H7 (cell line): ENCODE results near the gene IFNL2. TPM values are rescaled to one million over a fixed set of nuclear protein-coding genes. Genes with fewer than 3 reads are reported as not detected.
"Not testable (repeated sequence)": the region's sequence is repeated elsewhere in the genome, so short reads cannot be mapped to it uniquely, and the experiment has no call there.

Experiments
- DNase-seq: peaks from one replicate; pipeline ENCODE4 v3.0.0; 2012
- H3K27me3 ChIP-seq: 2 replicates; pipeline ENCODE4 v1.6.0; 2011; ENCODE audit warnings: mild to moderate bottlenecking, low read length; ENCODE audit not compliant: control insufficient read depth, insufficient read depth
- H3K36me3 ChIP-seq: replicated peaks from 2 replicates; pipeline ENCODE4 v1.5.1; 2011; ENCODE audit warnings: low read length; ENCODE audit not compliant: control insufficient read depth, insufficient read depth
- H3K4me3 ChIP-seq: 2 replicates; pipeline ENCODE4 v1.5.1; 2011; ENCODE audit warnings: low read depth, mild to moderate bottlenecking, control low read depth, low read length, moderate library complexity; ENCODE audit not compliant: insufficient read depth
- total RNA-seq: library from RNA; depleted of rRNA; stranded (reverse); fragments of >200 nt; shearing (Covaris generic); gene quantifications from 2 replicates; pipeline ENCODE4 v1.2.3, GENCODE V29; 2014; rRNA removed

The IFNL2 gene
- total RNA-seq, 1 experiment from 2014 or later, result not detected

DNA sequence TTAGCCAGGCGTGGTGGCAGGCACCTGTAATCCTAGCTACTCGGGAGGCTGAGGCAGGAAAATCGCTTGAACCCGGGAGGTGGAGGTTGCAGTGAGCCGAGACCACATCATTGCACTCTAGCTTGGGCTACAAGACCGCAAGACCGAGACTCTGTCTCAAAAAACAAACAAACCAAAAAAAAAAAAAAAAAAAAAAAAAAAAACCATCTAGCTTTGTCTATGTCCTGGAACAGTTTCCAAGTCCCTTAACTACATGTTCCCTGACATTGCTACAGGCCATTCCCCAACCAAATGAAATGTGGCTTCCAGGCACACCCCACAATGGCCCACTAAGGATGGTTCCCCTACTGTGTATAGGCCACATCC lies 41.1 kb downstream of the IFNL2 start:
- not testable (repeated sequence) for H3K36me3 ChIP-seq, DNase-seq, H3K4me3 ChIP-seq
- H3K27me3 ChIP-seq, result peaks cover 35% of the 10 kb centered on the region

DNA sequence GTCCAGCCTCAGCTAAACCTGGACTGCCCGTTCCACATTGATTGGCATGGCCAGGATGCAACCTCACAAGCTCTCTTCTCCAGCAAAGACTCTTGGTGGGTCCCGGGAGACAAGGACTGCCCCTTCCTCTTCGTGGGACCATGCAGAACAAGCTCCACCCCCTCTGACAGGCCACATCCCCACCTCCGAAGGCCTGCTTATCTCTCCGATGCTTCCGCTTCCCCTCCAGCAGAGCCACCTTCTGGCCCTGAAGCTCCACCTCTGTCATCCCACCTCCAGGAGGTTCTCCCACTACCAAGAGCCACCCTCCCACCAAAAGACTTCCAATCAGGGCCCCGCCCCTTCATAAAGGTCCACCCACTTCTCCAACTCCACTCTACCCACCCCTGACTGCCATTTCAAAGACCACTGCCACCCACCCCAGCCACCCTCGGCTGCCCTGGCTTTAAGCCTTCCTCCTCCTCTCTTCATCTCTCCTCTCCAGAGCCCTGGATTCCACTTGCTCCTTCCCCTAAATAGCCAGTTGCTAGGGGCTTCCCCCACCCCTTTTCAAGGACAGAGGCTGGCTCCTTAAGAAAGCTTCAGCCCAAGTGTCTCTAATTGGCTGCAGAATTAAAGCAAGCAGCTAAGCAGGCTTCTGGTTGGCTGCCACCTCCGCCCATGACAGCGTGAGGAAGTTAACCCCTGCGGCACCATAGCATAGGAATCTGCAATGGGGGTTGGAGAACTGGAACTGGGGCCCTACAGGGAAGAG lies 42.5 kb downstream of the IFNL2 start:
- DNase-seq, result peak; percentile 89
- Histone ChIP-seq H3K4me3 (no peak overlapping the region), H3K27me3 (peaks cover 25% of the 10 kb centered on the region), H3K36me3 (no peaks in the 10 kb centered on the region; the same call in 1 of the 2 replicates)

DNA sequence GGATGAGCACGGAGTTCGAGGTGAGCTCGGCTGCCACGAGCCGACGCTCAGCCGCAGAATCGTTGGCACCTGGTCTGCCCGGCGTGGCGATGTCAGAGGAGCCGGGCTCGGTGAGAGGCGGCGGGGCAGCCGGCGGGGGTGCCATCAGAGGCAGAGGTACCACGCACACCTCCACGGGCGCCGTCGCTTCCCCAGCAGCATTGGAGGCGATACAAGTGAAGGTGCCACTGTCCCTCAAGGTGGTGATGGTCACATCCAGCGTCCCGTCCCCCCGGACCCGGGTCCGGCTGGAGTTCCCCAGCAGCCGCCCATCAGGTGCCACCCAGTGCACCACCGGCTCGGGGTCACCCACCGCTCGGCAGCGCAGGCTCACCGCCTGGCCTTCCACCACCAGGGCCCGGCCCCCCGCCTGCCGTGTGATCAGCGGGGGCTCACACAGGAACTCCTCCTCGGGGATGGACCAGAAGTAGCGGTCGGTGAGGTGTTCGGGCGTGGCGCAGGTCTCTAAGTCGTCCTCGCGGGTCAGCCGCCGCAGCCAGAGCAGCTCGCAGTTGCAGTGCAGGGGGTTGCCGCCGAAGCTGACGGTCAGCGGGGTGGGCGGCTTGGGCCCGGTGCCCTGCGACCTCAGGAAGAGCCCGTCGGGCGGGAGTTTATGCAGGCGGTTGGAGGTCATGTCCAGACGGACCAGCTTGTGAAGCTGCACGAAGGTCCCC lies 46.0 kb downstream of the IFNL2 start:
- DNase-seq, result no peak
- no peak overlapping the region for H3K4me3 ChIP-seq

DNA sequence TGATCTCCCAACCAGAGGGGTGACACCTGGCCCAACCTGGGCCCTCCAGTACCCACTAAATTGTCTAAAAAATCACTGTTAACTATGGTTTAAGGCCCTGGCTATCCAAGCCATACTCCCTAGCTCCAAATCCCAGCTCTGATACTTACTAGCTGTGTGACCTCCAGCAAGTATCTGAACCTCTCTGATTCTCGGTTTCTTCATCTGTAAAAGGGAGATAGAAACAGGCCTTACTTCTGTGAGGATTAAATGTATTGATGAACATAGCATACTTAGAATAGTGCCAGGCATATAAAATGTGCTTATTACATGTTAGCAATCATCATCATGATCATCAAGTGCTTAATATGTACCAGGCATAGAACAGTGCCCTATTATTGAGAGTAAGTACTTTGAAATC lies 47.7 kb downstream of the IFNL2 start:
- H3K27me3 ChIP-seq, result peaks cover 14% of the 10 kb centered on the region
- H3K4me3 ChIP-seq, result no peak overlapping the region
- DNase-seq, result no peak
- H3K36me3 ChIP-seq, result no peaks in the 10 kb centered on the region; the same call in 1 of the 2 replicates

More for the DNA sequence above, 46.0 kb downstream of the IFNL2 start:
- Histone ChIP-seq H3K36me3 (no peaks in the 10 kb centered on the region; the same call in 1 of the 2 replicates), H3K27me3 (peaks cover 2% of the 10 kb centered on the region; the same call in 1 of the 2 replicates)

DNA sequence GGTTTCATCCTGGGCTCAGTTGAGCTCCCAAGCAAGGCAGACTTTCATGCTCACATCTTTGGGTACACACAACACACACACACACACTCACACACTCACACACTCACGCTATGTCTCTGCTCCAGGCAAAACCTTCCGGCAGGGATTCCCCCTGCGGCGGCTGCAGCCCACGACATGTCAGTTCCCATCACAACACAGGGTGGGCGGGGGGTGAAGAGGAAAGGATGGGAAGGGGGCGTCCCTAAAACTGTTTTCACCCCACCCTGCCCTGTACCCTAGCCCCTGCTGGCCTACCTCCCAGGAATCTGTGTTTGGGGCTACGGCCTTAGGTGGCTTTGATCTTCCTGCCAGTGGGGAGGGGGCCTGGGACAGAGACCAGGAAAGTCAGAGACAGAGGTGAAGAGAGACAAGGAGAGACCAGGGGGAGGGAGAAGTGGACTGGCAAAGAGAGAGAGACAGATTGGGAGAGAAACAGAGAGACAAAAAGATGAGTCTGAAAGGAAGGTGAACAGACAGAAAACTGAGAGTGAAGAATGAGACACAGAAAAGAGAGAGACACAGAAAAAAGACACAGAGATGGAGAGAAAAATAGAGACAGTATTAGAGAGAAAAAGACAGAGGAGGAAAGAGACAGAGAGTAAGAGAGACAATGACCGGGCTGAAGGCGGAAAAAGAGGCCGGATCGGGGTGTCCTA lies 48.6 kb downstream of the IFNL2 start:
- Histone ChIP-seq H3K4me3 (no peak overlapping the region), H3K36me3 (no peaks in the 10 kb centered on the region; the same call in 1 of the 2 replicates), H3K27me3 (peaks cover 21% of the 10 kb centered on the region)
- no peak for DNase-seq

DNA sequence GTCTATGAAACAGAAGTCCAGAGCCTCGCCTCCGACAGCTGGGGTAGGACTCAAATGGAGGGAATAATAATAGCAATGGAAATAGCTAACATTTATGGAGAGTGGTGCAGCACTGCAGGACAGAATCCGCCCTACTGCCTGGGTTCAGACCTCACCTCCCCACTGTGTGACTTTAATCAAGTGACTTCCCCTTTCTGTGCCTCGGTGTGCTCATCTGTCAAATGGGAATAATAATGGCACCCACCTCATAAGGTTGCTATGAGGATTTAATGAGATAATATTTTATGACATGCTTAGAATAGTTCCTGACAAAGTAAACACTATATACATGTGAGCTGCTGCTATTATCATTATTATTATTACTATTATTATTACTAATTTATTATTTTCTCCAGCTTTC lies 49.3 kb downstream of the IFNL2 start:
- no peak for DNase-seq

DNA sequence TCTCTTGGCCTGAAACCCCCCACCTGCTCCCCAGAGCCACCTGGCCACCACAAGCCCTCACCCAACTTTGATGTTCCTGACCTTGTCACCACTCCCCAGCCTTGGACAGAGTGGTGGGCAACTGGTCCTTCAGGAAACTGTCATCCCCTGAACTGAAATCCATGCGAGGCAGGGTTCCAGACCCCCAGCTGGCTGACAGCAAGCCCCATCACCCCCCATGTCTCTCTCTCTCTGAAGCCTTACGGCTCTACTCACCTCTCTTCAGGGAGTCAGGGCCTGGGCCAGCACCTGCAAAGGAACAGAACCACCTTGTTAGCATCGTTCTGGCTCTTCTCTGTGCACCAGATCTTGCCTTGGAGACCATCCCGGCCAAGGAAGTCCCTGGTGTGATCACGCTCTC lies 49.9 kb downstream of the IFNL2 start:
- DNase-seq, result no peak
- H3K27me3 ChIP-seq, result peaks cover 21% of the 10 kb centered on the region
- H3K36me3 ChIP-seq, result no peaks in the 10 kb centered on the region
- H3K4me3 ChIP-seq, result no peak overlapping the region

More for the DNA sequence above, 49.3 kb downstream of the IFNL2 start:
- H3K27me3 ChIP-seq, result peaks cover 21% of the 10 kb centered on the region
- H3K4me3 ChIP-seq, result no peak overlapping the region
- H3K36me3 ChIP-seq, result no peaks in the 10 kb centered on the region

DNA sequence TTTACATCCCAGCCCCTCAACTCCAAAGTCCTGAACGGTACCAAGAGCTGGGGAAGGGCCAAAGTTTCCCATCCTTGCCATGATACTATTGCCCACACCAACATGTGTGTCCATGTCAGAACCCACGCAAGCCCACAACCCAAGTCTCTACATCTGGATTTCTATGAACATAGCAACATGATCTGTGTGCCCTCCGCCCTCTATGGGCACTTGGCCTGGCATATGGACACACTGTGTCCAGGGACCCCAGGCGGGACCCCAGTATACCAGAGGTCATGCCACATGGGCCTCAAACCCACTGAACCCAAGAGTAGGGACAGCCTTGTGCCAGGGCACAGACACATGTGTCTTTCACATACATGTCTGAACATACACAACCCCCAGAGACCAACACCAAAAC lies 50.5 kb downstream of the IFNL2 start:
- Histone ChIP-seq H3K4me3 (no peak overlapping the region), H3K27me3 (peaks cover 22% of the 10 kb centered on the region), H3K36me3 (no peaks in the 10 kb centered on the region)
- DNase-seq, result no peak

DNA sequence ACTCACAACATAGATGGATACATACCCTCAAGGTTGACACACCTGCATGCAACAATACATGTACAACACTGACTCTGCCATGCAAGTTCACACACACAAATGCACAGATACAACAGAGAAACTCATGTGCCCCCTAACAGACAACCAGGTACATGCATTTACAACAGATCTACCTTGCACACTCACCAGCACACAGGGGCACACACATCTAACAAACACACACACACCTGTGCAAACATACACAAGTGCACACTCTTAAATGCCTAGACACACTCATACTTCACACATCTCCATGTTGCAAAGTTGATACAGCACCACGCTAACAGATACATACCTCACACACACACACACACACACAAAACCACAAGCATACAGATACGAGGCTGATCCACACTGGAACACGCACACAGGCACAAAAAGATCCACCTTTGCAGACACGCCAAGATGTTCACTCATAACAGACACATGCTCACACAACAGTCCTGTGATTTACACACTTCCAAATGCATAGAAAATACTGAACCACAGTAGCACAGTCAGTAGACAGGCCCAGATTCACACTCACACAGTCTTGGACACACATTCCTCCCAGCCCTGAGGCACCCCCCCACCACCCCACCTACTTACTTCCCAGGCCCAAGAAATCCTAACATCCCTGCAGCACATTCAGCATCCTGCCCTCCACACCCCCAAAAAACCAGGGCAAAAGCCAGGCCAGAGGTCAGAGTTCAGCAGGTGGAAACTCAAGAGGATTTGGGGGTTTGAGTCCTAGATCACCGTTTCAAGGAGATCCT lies 51.1 kb downstream of the IFNL2 start:
- peaks cover 22% of the 10 kb centered on the region for H3K27me3 ChIP-seq
- peak overlapping the region; percentile 79 for H3K4me3 ChIP-seq
- DNase-seq, result no peak
- no peaks in the 10 kb centered on the region for H3K36me3 ChIP-seq

Other genes with a start within 250 kb of the IFNL2 start
- gene FBXO27, start 235.8 kb upstream of the IFNL2 start, total RNA-seq, result 4.0 and 5.5 TPM in 2 replicates
- 0.14 TPM in 1 of 2 replicates, not detected in the other for gene ACP7, start 184.0 kb upstream of the IFNL2 start, total RNA-seq
- 14.0 and 15.6 TPM in 2 replicates for gene PAK4, start 142.6 kb upstream of the IFNL2 start, total RNA-seq
- gene NCCRP1, start 71.4 kb upstream of the IFNL2 start, total RNA-seq, result not detected in 2 replicates
- not detected in 2 replicates for gene SYCN, start 64.1 kb upstream of the IFNL2 start, total RNA-seq
- gene IFNL3, start 23.4 kb upstream of the IFNL2 start, total RNA-seq, result not detected in 2 replicates
- gene IFNL4, start 19.5 kb upstream of the IFNL2 start, total RNA-seq, result not detected in 2 replicates
- gene IFNL1, start 28.0 kb downstream of the IFNL2 start, total RNA-seq, result not detected in 2 replicates
- 1.9 and 2.4 TPM in 2 replicates for gene LRFN1, start 52.5 kb downstream of the IFNL2 start, total RNA-seq
- 0.63 TPM in 1 of 2 replicates, not detected in the other for gene GMFG, start 67.6 kb downstream of the IFNL2 start, total RNA-seq
- gene SAMD4B, start 74.0 kb downstream of the IFNL2 start, total RNA-seq, result 113 and 122 TPM in 2 replicates
- gene PAF1, start 122.7 kb downstream of the IFNL2 start, total RNA-seq, result 20.7 and 21.6 TPM in 2 replicates
- 38.2 and 41.6 TPM in 2 replicates for gene MED29, start 123.0 kb downstream of the IFNL2 start, total RNA-seq
- gene ZFP36, start 138.5 kb downstream of the IFNL2 start, total RNA-seq, result 2.2 and 6.4 TPM in 2 replicates
- 34.2 and 90.9 TPM in 2 replicates for gene PLEKHG2, start 144.3 kb downstream of the IFNL2 start, total RNA-seq
- gene RPS16, start 167.6 kb downstream of the IFNL2 start, total RNA-seq, result 42.4 and 55.8 TPM in 2 replicates
- gene SUPT5H, start 177.2 kb downstream of the IFNL2 start, total RNA-seq, result 82.1 and 86.8 TPM in 2 replicates
- gene TIMM50, start 212.4 kb downstream of the IFNL2 start, total RNA-seq, result 134 and 161 TPM in 2 replicates
- gene DLL3, start 230.6 kb downstream of the IFNL2 start, total RNA-seq, result 2.1 and 2.6 TPM in 2 replicates
- gene SELENOV, start 246.7 kb downstream of the IFNL2 start, total RNA-seq, result 3.1 and 4.4 TPM in 2 replicates